Neuronal stem cell (in vitro differentiated cells): Measurements from ENCODE around the gene SERF1A. TPM values are rescaled to one million over a fixed set of nuclear protein-coding genes. Genes with fewer than 3 reads are reported as not detected.
"Not testable (repeated sequence)": the region's sequence is repeated elsewhere in the genome, so short reads cannot be mapped to it uniquely, and the experiment has no call there.

Source experiments
- DNase-seq: peaks from one replicate; pipeline ENCODE4 v3.0.0-alpha.2; 2013; ENCODE audit warnings: low spot score
- H2AFZ ChIP-seq: one replicate; pipeline ENCODE4 v1.6.1; 2013; ENCODE audit warnings: mild to moderate bottlenecking, low read length, inconsistent platforms
- H2AK5ac ChIP-seq: 2 replicates; pipeline ENCODE4 v1.6.1; 2013; ENCODE audit warnings: low read depth, mild to moderate bottlenecking, inconsistent platforms, low read length, moderate library complexity, mixed read lengths
- H2BK120ac ChIP-seq: 2 replicates; pipeline ENCODE4 v1.6.1; 2013; ENCODE audit warnings: low read depth, mild to moderate bottlenecking, inconsistent platforms, low read length, moderate library complexity, mixed read lengths
- H2BK12ac ChIP-seq: one replicate; pipeline ENCODE4 v1.6.1; 2013; ENCODE audit warnings: low read length, inconsistent platforms
- H2BK15ac ChIP-seq: 2 replicates; pipeline ENCODE4 v1.6.1; 2013; ENCODE audit warnings: mild to moderate bottlenecking, low read length, inconsistent platforms, mixed read lengths
- H2BK5ac ChIP-seq: one replicate; pipeline ENCODE4 v1.6.1; 2013; ENCODE audit warnings: inconsistent platforms, mild to moderate bottlenecking, low read length, moderate library complexity
- H3K14ac ChIP-seq: one replicate; pipeline ENCODE4 v1.6.1; 2013; ENCODE audit warnings: low read length, inconsistent platforms
- H3K18ac ChIP-seq: 2 replicates; pipeline ENCODE4 v1.6.1; 2013; ENCODE audit warnings: low read length, inconsistent platforms
- H3K23ac ChIP-seq: 2 replicates; pipeline ENCODE4 v1.6.1; 2013; ENCODE audit warnings: low read depth, mild to moderate bottlenecking, mixed read lengths, low read length, inconsistent platforms; ENCODE audit not compliant: poor library complexity
- H3K27ac ChIP-seq: replicated peaks from 3 replicates; pipeline ENCODE4 v1.5.1; 2013; ENCODE audit warnings: low read length, inconsistent platforms
- H3K27me3 ChIP-seq, 3 experiments: 2 replicates each; pipeline ENCODE4 v1.6.1; 2013; ENCODE audit warnings: low read length in 3 of 3, mild to moderate bottlenecking in 2 of 3, inconsistent platforms in 1 of 3, low read depth in 1 of 3, mixed read lengths in 1 of 3, moderate library complexity in 1 of 3; ENCODE audit not compliant: control insufficient read depth in 3 of 3, insufficient read depth in 3 of 3
- H3K36me3 ChIP-seq, 2 donors: replicated peaks in 1 of 2; 2 replicates each; pipeline ENCODE4 v1.6.1; 2013; ENCODE audit warnings: low read length in 2 of 2; ENCODE audit not compliant: control insufficient read depth in 2 of 2, insufficient read depth in 2 of 2
- H3K4ac ChIP-seq: 2 replicates; pipeline ENCODE4 v1.6.1; 2013; ENCODE audit warnings: inconsistent platforms, mild to moderate bottlenecking, low read length, moderate library complexity
- H3K4me1 ChIP-seq, 2 donors: 1 replicate in 1 of 2; 2 replicates in 1 of 2; pipeline ENCODE4 v1.6.1; 2013; ENCODE audit warnings: low read length in 2 of 2, low read depth in 1 of 2; ENCODE audit not compliant: control insufficient read depth in 2 of 2, insufficient read depth in 1 of 2
- H3K4me2 ChIP-seq: one replicate; pipeline ENCODE4 v1.6.1; 2013; ENCODE audit warnings: mild to moderate bottlenecking, low read length, inconsistent platforms; ENCODE audit not compliant: insufficient read depth, poor library complexity, severe bottlenecking
- H3K4me3 ChIP-seq, 2 donors: 2 replicates each; pipeline ENCODE4 v1.5.1; 2013; ENCODE audit warnings: low read length in 2 of 2, mild to moderate bottlenecking in 2 of 2, inconsistent platforms in 1 of 2, moderate library complexity in 1 of 2
- H3K79me1 ChIP-seq: one replicate; pipeline ENCODE4 v1.6.1; 2013; ENCODE audit warnings: low read depth, mild to moderate bottlenecking, inconsistent platforms, low read length, moderate library complexity
- H3K9ac ChIP-seq: one replicate; pipeline ENCODE4 v1.6.1; 2013; ENCODE audit warnings: mild to moderate bottlenecking, low read depth, low read length, inconsistent platforms; ENCODE audit not compliant: poor library complexity
- H3K9me3 ChIP-seq, 2 donors: replicated peaks in 1 of 2; 2 replicates each; pipeline versions ENCODE3 to v1.6.1; 2013; ENCODE audit warnings: low read length in 2 of 2, mild to moderate bottlenecking in 2 of 2, inconsistent platforms in 1 of 2, low read depth in 1 of 2, mixed read lengths in 1 of 2, moderate library complexity in 1 of 2; ENCODE audit not compliant: control insufficient read depth in 2 of 2, insufficient read depth in 1 of 2
- H4K8ac ChIP-seq: one replicate; pipeline ENCODE4 v1.6.1; 2013; ENCODE audit warnings: low read depth, mild to moderate bottlenecking, inconsistent platforms, low read length, moderate library complexity
- H4K91ac ChIP-seq: one replicate; pipeline ENCODE4 v1.6.1; 2013; ENCODE audit warnings: low read length, low read depth, mild to moderate bottlenecking, inconsistent platforms; ENCODE audit not compliant: poor library complexity
- WGBS, 2 donors: extraction: QIAGEN DNeasy Blood & Tissue Kit; methylation state at CpG; one replicate each; pipeline ENCODE4 v1.1.7; 2013; ENCODE audit warnings: missing lambda C conversion rate in 2 of 2, mixed read lengths in 1 of 2; ENCODE audit not compliant: insufficient read length in 2 of 2, insufficient replicate concordance in 1 of 2; ENCODE audit errors: extremely low coverage in 2 of 2; 5-methylcytosine and 5-hydroxymethylcytosine counted together
- polyA plus RNA-seq, 2 experiments: library from polyadenylated mRNA; stranded (reverse); fragments of 200-250 nt; gene quantifications; one replicate each; pipeline ENCODE4 v1.2.3, GENCODE V29; 2013

SERF1A gene
- 43.0 TPM for polyA plus RNA-seq (2013, experiment 1 of 2)
- 44.5 TPM for polyA plus RNA-seq (2013, experiment 2 of 2)

DNA sequence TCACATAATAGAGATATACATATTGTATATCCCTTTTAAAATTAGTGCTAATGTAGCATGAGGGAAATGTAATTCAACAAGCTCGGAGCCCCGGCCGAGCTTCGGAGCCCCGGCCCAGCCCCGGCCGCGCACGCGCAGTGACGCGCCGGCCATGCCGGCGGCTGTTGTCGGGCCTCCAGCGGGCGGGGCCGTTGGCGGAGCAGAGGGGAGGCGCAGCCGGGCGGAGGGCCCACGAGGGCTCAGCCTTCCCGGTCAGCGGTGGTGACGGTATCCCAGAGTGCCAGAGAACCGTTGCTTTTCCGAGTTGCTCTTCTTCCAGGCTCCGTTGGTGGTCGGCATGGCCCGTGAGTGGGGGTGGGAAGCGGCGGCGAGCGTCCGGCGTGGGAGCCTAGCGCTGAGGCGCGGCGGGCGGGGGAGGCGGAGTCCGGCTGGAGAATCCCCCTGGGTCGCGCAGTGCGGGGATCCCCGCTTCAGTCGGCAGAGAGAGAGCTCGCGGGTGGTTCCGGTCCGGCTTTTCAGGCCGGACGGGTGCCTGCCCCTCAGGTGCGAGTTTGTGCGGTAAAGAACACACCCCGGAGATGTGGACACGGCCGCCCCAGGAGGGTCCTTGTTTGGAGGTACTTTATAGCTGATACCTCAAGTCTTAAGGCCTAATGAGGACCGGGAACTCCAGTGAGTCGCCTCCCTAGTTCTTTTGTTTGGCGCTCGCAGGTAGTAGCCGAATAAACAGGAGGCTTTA, at the start of gene SERF1A:
SERF1A (plus strand) TSS at position 137 of the 739 bp plus-strand sequence; CDS start at position 338, 201 bp downstream.
- not testable (repeated sequence) for H2BK15ac ChIP-seq, H3K9ac ChIP-seq, H2BK120ac ChIP-seq, H3K4me3 ChIP-seq, H3K23ac ChIP-seq, H3K18ac ChIP-seq, H2AFZ ChIP-seq, H3K14ac ChIP-seq, H4K91ac ChIP-seq, H3K27me3 ChIP-seq, H3K9me3 ChIP-seq, H3K4ac ChIP-seq, H3K79me1 ChIP-seq, H3K36me3 ChIP-seq, DNase-seq, H2AK5ac ChIP-seq, H2BK5ac ChIP-seq, H3K4me2 ChIP-seq, H3K4me1 ChIP-seq, H4K8ac ChIP-seq, H2BK12ac ChIP-seq, H3K27ac ChIP-seq
- WGBS, 2 donors, result no CpG with 5 or more reads among the region's 66 CpGs

DNA sequence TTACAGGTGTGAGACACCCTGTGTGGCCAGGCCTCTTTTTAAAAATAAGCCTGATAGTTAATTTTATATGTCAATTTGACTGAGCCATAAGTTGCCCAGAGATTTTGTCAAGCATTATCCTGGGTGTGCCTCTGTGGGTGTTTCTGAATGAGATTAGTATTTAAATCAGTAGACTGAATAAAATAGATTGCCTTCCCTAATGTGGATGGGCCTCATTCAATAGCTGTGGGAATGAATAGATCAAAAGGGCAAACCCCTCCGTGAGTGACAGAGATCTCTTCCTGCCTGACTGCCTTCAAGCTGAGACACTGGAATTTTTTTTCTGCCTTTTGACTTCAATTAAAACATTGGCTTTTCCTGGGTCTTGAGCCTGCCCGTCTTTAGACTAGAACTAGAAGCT, 33.7 kb upstream of the SERF1A start:
- not testable (repeated sequence) for H2AFZ ChIP-seq, H3K4ac ChIP-seq, H3K27me3 ChIP-seq, H3K27ac ChIP-seq, H4K8ac ChIP-seq, H4K91ac ChIP-seq, H3K14ac ChIP-seq, H3K23ac ChIP-seq, H3K4me3 ChIP-seq, H3K79me1 ChIP-seq, H2BK15ac ChIP-seq, H2BK12ac ChIP-seq, H3K36me3 ChIP-seq, DNase-seq, H2BK120ac ChIP-seq, H3K4me1 ChIP-seq, H2AK5ac ChIP-seq, H3K9ac ChIP-seq, H3K18ac ChIP-seq, H2BK5ac ChIP-seq, H3K4me2 ChIP-seq, H3K9me3 ChIP-seq
- WGBS, 2 donors, result no CpG with 5 or more reads among the region's 2 CpGs

DNA sequence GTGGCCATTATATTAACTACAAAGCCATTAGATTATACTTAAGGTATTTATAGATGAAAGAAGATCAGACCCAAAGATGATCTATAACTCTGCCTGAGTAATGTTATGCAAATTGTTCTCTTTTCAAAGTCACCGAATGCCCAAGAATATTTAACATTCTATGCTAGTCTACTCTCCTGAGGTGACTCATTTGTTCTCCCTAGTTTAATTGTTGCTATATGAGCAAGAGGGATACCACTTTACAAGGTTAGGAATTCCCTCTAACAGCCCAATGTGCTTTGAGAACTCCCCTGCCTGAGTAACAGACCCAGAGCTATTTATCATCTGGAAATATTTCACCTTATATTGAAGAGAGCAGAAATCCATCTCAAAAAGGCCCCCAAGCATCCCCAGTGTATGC, 29.8 kb upstream of the SERF1A start:
- H3K4me3 ChIP-seq, H3K14ac ChIP-seq, H3K79me1 ChIP-seq, H4K8ac ChIP-seq, H3K4me2 ChIP-seq, H3K27me3 ChIP-seq, H2AK5ac ChIP-seq, H2BK12ac ChIP-seq, H2AFZ ChIP-seq, H3K27ac ChIP-seq, H4K91ac ChIP-seq, H3K9ac ChIP-seq, H3K23ac ChIP-seq, H3K4ac ChIP-seq, DNase-seq, H3K36me3 ChIP-seq, H2BK15ac ChIP-seq, H3K4me1 ChIP-seq, H3K9me3 ChIP-seq, H2BK5ac ChIP-seq, H2BK120ac ChIP-seq, H3K18ac ChIP-seq: not testable (repeated sequence)
- WGBS, 2 donors, result no CpG with 5 or more reads among the region's 1 CpG

DNA sequence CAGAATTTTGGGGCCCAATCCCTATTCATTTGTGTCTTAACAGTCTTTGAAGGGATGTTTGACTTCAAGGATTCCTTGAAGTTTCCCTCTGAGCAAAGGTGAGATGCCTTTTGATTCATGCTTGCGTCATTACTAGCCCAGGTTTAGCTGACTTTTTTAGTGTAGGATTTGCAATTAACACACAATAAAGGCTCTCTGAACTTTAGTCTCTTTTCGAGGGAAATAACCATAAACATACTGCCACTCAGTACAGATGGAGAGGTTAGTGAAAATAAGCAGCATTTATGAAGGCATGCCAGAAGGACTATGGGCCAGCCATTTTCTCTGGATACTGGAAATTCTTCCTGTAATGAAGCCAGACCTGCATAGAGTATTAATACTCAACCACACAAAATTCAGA, 4.4 kb upstream of the SERF1A start:
- not testable (repeated sequence) for H4K91ac ChIP-seq, DNase-seq, H3K23ac ChIP-seq, H3K27me3 ChIP-seq, H3K9me3 ChIP-seq, H3K4me1 ChIP-seq, H3K27ac ChIP-seq, H3K18ac ChIP-seq, H2BK5ac ChIP-seq, H3K79me1 ChIP-seq, H2BK12ac ChIP-seq, H2BK15ac ChIP-seq, H2AK5ac ChIP-seq, H3K4me2 ChIP-seq, H3K4ac ChIP-seq, H3K14ac ChIP-seq, H3K9ac ChIP-seq, H2AFZ ChIP-seq, H2BK120ac ChIP-seq, H4K8ac ChIP-seq, H3K4me3 ChIP-seq, H3K36me3 ChIP-seq
- WGBS, 2 donors, result no CpG with 5 or more reads among the region's 2 CpGs
